Gastroesophageal sphincter (tissue), 4 donors: ENCODE data around the gene FMOD. TPM values are rescaled to one million over a fixed set of nuclear protein-coding genes. Genes with fewer than 3 reads are reported as not detected.

Experiments used
- ATAC-seq: fragments of 150-250 bp; one replicate; pipeline ENCODE4 v1.9.1; 2016; ENCODE audit warnings: mild to moderate bottlenecking, moderate library complexity
- H3K27ac ChIP-seq, 4 donors: fragments of 200-600 bp; sonication (generic) in 3 of 4; 1 replicate in 3 of 4; 2 replicates in 1 of 4; pipeline ENCODE4 v1.5.1; 2016 to 2019
- H3K27me3 ChIP-seq: fragments of 200-600 bp; sonication (generic); one replicate; pipeline ENCODE4 v1.5.1; 2019
- H3K36me3 ChIP-seq, 2 donors: fragments of 200-600 bp; sonication (generic); one replicate each; pipeline ENCODE4 v1.5.1; 2019; ENCODE audit warnings: control low read depth in 1 of 2
- H3K4me1 ChIP-seq, 3 donors: fragments of 200-600 bp; sonication (generic); 1 replicate in 2 of 3; 2 replicates in 1 of 3; pipeline ENCODE4 v1.5.1; 2016 to 2019; ENCODE audit warnings: control low read depth in 2 of 3
- H3K4me3 ChIP-seq, 2 donors: fragments of 200-600 bp; sonication (generic); one replicate each; pipeline ENCODE4 v1.5.1; 2019; ENCODE audit warnings: mild to moderate bottlenecking in 1 of 2, moderate library complexity in 1 of 2
- H3K9me3 ChIP-seq, 3 donors: fragments of 200-600 bp; sonication (generic); one replicate each; pipeline ENCODE4 v1.5.1; 2017 to 2019; ENCODE audit warnings: control low read depth in 2 of 3
- EP300 ChIP-seq: sonication (generic); formaldehyde crosslinking; IDR thresholded peaks from one replicate; pipeline ENCODE4 v1.6.1; 2017; ENCODE audit warnings: antibody characterized with exemption, mild to moderate bottlenecking
- POLR2A ChIP-seq, 2 donors: fragments of 450-650 bp; IDR thresholded peaks; one replicate each; pipeline ENCODE4 v1.6.1; 2017; ENCODE audit warnings: antibody characterized with exemption in 2 of 2, mild to moderate bottlenecking in 2 of 2, moderate library complexity in 1 of 2
- POLR2AphosphoS5 ChIP-seq: sonication (generic); formaldehyde crosslinking; IDR thresholded peaks from one replicate; pipeline ENCODE4 v1.6.1; 2017; ENCODE audit warnings: antibody characterized with exemption
- WGBS, 2 donors: methylation state at CpG; one replicate each; pipeline ENCODE4 v1.1.5; 2018; ENCODE audit warnings: low coverage in 1 of 2; 5-methylcytosine and 5-hydroxymethylcytosine counted together
- total RNA-seq, 4 donors: library from RNA; depleted of rRNA; stranded (reverse); fragments of >200 nt; gene quantifications; one replicate each; pipeline ENCODE4 v1.1.0, GENCODE V29; 2016
- TF ChIP-seq, protein P1 (sequence below), 4 experiments: fragments of 200-600 bp in 2 of 4; fragments of 450-650 bp in 2 of 4; sonication (generic) in 1 of 4; IDR thresholded peaks; one replicate each; pipeline ENCODE4 v1.5.1; 2017 to 2019; ENCODE audit warnings: antibody characterized with exemption in 4 of 4, mild to moderate bottlenecking in 2 of 4, moderate library complexity in 2 of 4

FMOD gene
- total RNA-seq, 4 donors from 2014 or later = 19.3 to 53.6 (median 37.9) TPM

DNA sequence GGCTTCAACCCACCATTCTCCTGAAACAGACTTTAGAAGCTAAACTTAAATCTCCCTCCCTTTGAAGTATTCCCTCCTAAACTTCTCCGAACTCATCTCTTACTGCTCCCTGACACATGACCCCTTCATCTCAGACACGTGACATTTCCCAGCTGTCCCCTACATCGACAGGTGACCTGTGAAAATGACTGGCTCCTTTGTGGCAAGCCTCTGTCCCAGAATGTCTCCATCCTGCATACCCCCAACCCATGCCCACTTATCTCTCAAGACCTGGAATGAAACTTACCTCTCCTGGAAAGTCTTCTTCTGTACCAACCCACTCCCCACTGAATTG is 4.2 kb downstream of the FMOD start:
- 67 to 91% methylated on average over 1 to 3 of the region's 3 CpGs for WGBS, 2 donors
- Histone ChIP-seq H3K9me3 (no peaks in the 10 kb centered on the region), H3K36me3 (no peaks in the 10 kb centered on the region), H3K4me3 (no peak overlapping the region), H3K4me1 (peaks cover 0 to 44% (median 0%) of the 10 kb centered on the region in 3 donors), H3K27ac (peak overlapping the region in 2 of 4 donors; percentile 5 to 24), H3K27me3 (no peaks in the 10 kb centered on the region)
- ATAC-seq = no peak
- TF ChIP-seq, protein P1, sequence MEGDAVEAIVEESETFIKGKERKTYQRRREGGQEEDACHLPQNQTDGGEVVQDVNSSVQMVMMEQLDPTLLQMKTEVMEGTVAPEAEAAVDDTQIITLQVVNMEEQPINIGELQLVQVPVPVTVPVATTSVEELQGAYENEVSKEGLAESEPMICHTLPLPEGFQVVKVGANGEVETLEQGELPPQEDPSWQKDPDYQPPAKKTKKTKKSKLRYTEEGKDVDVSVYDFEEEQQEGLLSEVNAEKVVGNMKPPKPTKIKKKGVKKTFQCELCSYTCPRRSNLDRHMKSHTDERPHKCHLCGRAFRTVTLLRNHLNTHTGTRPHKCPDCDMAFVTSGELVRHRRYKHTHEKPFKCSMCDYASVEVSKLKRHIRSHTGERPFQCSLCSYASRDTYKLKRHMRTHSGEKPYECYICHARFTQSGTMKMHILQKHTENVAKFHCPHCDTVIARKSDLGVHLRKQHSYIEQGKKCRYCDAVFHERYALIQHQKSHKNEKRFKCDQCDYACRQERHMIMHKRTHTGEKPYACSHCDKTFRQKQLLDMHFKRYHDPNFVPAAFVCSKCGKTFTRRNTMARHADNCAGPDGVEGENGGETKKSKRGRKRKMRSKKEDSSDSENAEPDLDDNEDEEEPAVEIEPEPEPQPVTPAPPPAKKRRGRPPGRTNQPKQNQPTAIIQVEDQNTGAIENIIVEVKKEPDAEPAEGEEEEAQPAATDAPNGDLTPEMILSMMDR (IDR thresholded peaks at IDR 0.05) = no peak
- TF ChIP-seq POLR2AphosphoS5 (no peak), POLR2A (IDR thresholded peaks at IDR 0.05) (no peak), EP300 (no peak)

DNA sequence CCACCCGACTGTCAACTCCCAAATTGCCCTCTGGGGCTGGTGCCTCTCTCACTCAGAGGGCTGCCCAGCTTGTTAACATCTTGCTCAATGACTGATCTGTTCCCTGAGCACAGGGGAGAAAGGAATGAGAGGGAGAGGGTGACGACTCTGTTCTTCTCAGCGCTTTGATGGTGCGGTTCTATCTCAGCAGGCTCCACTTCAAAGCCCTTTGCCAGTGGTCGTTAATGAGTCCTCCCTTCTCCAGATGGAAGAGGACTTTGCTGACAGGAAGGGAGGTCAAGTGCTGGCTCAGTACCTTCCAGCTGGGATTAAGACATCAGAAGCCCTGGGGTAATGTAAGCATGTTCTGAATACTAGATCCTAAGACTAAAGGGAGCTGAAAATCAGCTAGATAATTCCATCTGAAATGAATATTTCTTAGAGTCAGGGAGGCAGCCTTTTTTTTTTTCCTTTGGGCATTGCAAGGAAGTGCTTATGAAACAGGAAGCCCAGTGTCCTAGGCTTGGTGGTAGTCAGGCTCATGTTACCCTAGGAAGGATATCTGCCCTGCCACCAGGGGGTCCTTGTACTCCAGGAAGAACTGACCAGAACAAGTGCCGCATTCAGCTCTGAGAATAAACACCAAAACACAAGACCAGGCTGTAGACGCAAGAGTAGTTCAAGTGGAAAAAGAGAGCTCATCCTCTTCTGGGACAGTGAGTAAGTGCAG is 4.7 kb downstream of the FMOD start:
- no peaks in the 10 kb centered on the region for H3K27me3 ChIP-seq
- no peak for ATAC-seq
- no peak for TF ChIP-seq POLR2AphosphoS5
- TF ChIP-seq EP300 = no peak
- no peak for TF ChIP-seq POLR2A (IDR thresholded peaks at IDR 0.05)
- TF ChIP-seq, protein P1 (IDR thresholded peaks at IDR 0.05) = no peak
- H3K36me3 ChIP-seq = no peaks in the 10 kb centered on the region
- H3K27ac ChIP-seq = peak overlapping the region in 2 of 4 donors; percentile 5 to 24
- H3K9me3 ChIP-seq = no peaks in the 10 kb centered on the region
- no peak overlapping the region for H3K4me3 ChIP-seq
- peaks cover 0 to 39% (median 0%) of the 10 kb centered on the region in 3 donors for H3K4me1 ChIP-seq
- WGBS, 2 donors = 32 to 81% methylated on average over 4 to 6 of the region's 7 CpGs

DNA sequence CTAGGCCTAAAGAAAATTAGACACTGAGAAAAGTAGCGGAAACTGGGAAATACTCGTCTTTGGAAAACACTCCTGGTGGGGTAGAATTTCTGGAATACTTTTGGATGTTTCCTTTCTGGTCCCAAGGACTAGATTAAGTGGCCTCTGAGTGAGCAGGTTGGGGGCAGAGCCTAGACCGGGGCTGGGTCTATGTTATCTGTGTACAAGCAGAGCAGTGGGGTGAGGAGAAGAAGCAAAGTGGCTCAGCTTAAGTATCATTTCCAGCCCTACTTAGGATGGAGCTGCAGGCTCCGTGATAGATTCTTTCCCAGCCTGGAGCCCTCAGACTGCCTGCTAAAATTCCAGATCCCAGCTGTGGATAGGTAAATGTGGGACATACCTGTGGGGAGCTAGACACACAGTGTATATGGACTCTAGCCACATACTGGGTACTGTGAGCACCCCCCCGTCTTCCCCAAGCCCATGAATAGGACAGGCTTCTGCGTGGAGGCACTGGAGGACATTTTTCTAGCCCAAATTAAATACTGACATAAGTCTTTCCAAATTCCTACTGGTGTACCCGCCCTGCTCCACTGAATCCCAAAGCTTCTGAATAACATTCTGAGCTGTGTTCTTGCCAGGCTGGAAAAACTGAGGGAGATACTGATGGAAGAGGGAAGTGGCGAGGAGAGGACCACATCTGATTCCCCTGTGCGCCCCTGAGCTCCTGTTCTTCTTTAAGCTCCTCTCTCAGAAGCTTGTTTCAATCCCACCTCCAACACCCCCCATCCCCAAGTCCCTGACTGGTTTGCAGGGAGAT is 6.8 kb downstream of the FMOD start:
- no peak for ATAC-seq
- Histone ChIP-seq H3K4me1 (peaks cover 0 to 27% (median 0%) of the 10 kb centered on the region in 3 donors), H3K4me3 (no peak overlapping the region), H3K27me3 (no peaks in the 10 kb centered on the region), H3K9me3 (no peaks in the 10 kb centered on the region), H3K27ac (peak overlapping the region in 2 of 4 donors; percentile 24 to 28), H3K36me3 (no peaks in the 10 kb centered on the region)
- TF ChIP-seq POLR2AphosphoS5 = no peak
- no peak for TF ChIP-seq EP300
- TF ChIP-seq POLR2A (IDR thresholded peaks at IDR 0.05) = no peak
- TF ChIP-seq, protein P1 (IDR thresholded peaks at IDR 0.05) = no peak
- 79 to 81% methylated on average over 2 to 6 of the region's 9 CpGs for WGBS, 2 donors

DNA sequence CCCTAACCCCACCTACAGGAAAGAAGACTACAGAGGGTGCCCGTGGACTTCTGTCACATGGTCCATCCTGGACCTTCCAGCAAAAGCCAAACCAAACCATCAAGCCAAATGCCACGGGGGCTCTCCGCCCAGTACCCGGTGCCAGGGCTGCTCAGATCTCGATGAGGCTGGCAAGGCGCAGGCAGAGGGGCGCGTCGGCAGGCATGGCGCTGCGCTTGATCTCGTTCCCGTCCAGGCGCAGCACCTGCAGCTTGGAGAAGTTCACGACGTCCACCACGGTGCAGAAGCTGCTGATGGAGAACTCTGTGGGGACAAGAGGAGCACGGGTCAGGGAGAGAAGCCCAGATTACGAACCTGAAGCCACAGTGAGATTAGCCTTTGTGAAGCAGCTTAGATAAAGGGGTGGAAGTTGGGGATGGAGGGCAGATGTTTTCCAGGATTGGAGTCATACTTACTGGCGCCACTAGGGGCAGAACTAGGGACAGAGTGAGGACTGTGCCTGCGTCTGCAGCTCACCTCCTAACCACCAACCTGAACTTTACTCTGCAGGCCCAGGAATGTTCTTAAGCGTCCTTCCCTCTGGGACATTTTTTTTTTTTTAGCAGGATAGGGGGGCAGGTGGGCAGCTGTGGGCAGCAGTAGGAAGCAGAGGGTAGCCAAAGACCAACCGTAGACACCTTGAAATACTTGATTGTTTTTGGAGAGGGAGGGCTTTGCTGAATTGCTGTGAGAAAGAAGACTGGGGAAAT is 8.6 kb downstream of the FMOD start:
- H3K27me3 ChIP-seq = no peaks in the 10 kb centered on the region
- ATAC-seq = peak; percentile 68

More for the DNA sequence above, 8.6 kb downstream of the FMOD start:
- WGBS, 2 donors = 16 to 27% methylated on average over 4 to 5 of the region's 23 CpGs
- TF ChIP-seq, protein P1 (IDR thresholded peaks at IDR 0.05) = peak; percentile 74 to 82 (median 76)
- TF ChIP-seq POLR2A (IDR thresholded peaks at IDR 0.05) = no peak
- Histone ChIP-seq H3K27ac (no peak overlapping the region), H3K9me3 (no peaks in the 10 kb centered on the region), H3K4me3 (no peak overlapping the region), H3K4me1 (peaks cover 0 to 27% (median 0%) of the 10 kb centered on the region in 3 donors), H3K36me3 (no peaks in the 10 kb centered on the region)
